Hepatocyte (in vitro differentiated cells): ENCODE results near the gene ZNF518A. TPM values are rescaled to one million over a fixed set of nuclear protein-coding genes. Genes with fewer than 3 reads are reported as not detected.

Source experiments
- DNase-seq: peaks from one replicate; pipeline ENCODE4 v3.0.0-alpha.2; 2016; ENCODE audit warnings: low spot score
- H2AFZ ChIP-seq: fragments of 200-600 bp; sonication (generic); 2 replicates; pipeline ENCODE4 v1.6.0; 2016; ENCODE audit warnings: antibody characterized with exemption, mild to moderate bottlenecking
- H3K27ac ChIP-seq: fragments of 200-600 bp; sonication (generic); 2 replicates; pipeline ENCODE4 v1.5.1; 2016; ENCODE audit warnings: mild to moderate bottlenecking
- H3K27me3 ChIP-seq: fragments of 200-600 bp; sonication (generic); 2 replicates; pipeline ENCODE4 v1.6.1; 2016
- H3K36me3 ChIP-seq: fragments of 200-600 bp; sonication (generic); replicated peaks from 2 replicates; pipeline ENCODE4 v1.5.1; 2016; ENCODE audit warnings: low read depth; ENCODE audit not compliant: insufficient read depth
- H3K4me1 ChIP-seq: fragments of 200-600 bp; sonication (generic); 2 replicates; pipeline ENCODE4 v1.5.1; 2016; ENCODE audit warnings: mild to moderate bottlenecking, moderate library complexity; ENCODE audit not compliant: insufficient read depth
- H3K4me2 ChIP-seq: fragments of 200-600 bp; sonication (generic); 2 replicates; pipeline ENCODE4 v1.6.0; 2016
- H3K4me3 ChIP-seq: fragments of 200-600 bp; sonication (generic); 2 replicates; pipeline ENCODE4 v1.5.1; 2016; ENCODE audit warnings: mild to moderate bottlenecking
- H3K79me2 ChIP-seq: fragments of 200-600 bp; sonication (generic); 2 replicates; pipeline ENCODE4 v1.6.0; 2017; ENCODE audit warnings: mild to moderate bottlenecking
- H3K9me2 ChIP-seq: fragments of 200-600 bp; sonication (generic); replicated peaks from 2 replicates; pipeline ENCODE4 v1.6.0; 2017; ENCODE audit warnings: mild to moderate bottlenecking; ENCODE audit not compliant: insufficient read depth
- H3K9me3 ChIP-seq: fragments of 200-600 bp; sonication (generic); 2 replicates; pipeline ENCODE4 v1.5.1; 2016; ENCODE audit warnings: low read depth, mild to moderate bottlenecking
- H4K20me1 ChIP-seq: fragments of 200-600 bp; sonication (generic); 2 replicates; pipeline ENCODE4 v1.6.0; 2016; ENCODE audit warnings: mild to moderate bottlenecking; ENCODE audit not compliant: insufficient read depth, poor library complexity, severe bottlenecking
- CTCF ChIP-seq: fragments of 200-600 bp; sonication (generic); IDR thresholded peaks from 2 replicates; pipeline ENCODE4 v1.5.1; 2016; ENCODE audit warnings: antibody characterized with exemption, mild to moderate bottlenecking; ENCODE audit not compliant: poor library complexity
- EZH2 ChIP-seq: fragments of 200-600 bp; sonication (generic); IDR thresholded peaks from 2 replicates; pipeline ENCODE4 v1.6.1; 2016; ENCODE audit warnings: antibody characterized with exemption, mild to moderate bottlenecking, borderline replicate concordance
- EZH2phosphoT487 ChIP-seq: fragments of 200-600 bp; sonication (generic); IDR thresholded peaks from one replicate; pipeline ENCODE4 v1.6.1; 2018; ENCODE audit warnings: antibody characterized with exemption, mild to moderate bottlenecking, low read depth, moderate library complexity; ENCODE audit not compliant: unreplicated experiment, severe bottlenecking
- WGBS: methylation state at CpG from one replicate; pipeline ENCODE4 v1.1.6; 2016; ENCODE audit warnings: low lambda C conversion rate; ENCODE audit errors: missing lambda C conversion rate; 5-methylcytosine and 5-hydroxymethylcytosine counted together
- polyA plus RNA-seq: library from polyadenylated mRNA; unstranded; fragments of >200 nt; fragmentation: Nextera tagmentation; extraction: Ambion mirVana; gene quantifications from 2 replicates; pipeline ENCODE4 v1.2.1, GENCODE V29; 2016
- total RNA-seq: library from RNA; depleted of rRNA; stranded (reverse); fragments of >200 nt; gene quantifications from 2 replicates; pipeline ENCODE4 v1.2.3, GENCODE V29; 2014

The ZNF518A gene
- total and polyA plus RNA-seq, 2 experiments from 2014 or later, result 16.2 to 26.0 TPM

DNA sequence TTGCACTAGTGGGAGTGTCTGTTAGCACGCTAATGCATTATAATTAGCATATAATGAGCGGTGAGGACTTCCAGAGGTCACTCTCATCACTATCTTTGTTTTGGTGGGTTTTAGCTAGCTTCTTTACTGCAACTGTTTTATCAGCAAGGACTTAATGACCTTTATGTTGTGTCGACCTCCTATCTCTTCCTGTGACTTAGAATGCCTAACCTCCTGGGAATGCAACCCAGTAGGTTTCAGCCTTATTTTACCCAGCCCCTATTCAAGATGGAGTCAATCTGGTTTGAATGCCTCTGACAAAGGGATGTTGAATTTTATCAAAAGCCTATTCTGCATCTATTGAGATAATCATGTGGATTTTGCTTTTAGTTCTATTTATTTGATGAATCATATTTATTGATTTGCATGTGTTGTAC, 22.5 kb upstream of the ZNF518A start:
- Histone ChIP-seq H3K27ac (no peak overlapping the region), H3K79me2 (no peaks in the 10 kb centered on the region), H3K4me2 (no peak overlapping the region), H3K27me3 (no peaks in the 10 kb centered on the region), H3K4me3 (no peak overlapping the region), H3K9me2 (no peaks in the 10 kb centered on the region), H4K20me1 (no peaks in the 10 kb centered on the region), H3K36me3 (no peaks in the 10 kb centered on the region), H2AFZ (no peak overlapping the region), H3K4me1 (no peaks in the 10 kb centered on the region), H3K9me3 (no peaks in the 10 kb centered on the region)
- no peak for DNase-seq
- WGBS, result 42% methylated on average over 3 of the region's 3 CpGs
- TF ChIP-seq EZH2phosphoT487 (no peak), EZH2 (no peak), CTCF (no peak)

GRCh38 chr10:96112531-96112930, 17.6 kb upstream of the ZNF518A start:
- no peak for DNase-seq
- H3K4me1 ChIP-seq, result no peaks in the 10 kb centered on the region
- no peaks in the 10 kb centered on the region for H3K27me3 ChIP-seq
- H3K4me3 ChIP-seq, result no peak overlapping the region
- H2AFZ ChIP-seq, result no peak overlapping the region
- H3K9me2 ChIP-seq, result no peaks in the 10 kb centered on the region
- H3K36me3 ChIP-seq, result no peaks in the 10 kb centered on the region
- no peaks in the 10 kb centered on the region for H3K9me3 ChIP-seq
- TF ChIP-seq CTCF, result no peak
- TF ChIP-seq EZH2phosphoT487, result no peak
- no peaks in the 10 kb centered on the region for H4K20me1 ChIP-seq
- H3K4me2 ChIP-seq, result no peak overlapping the region
- no peaks in the 10 kb centered on the region for H3K79me2 ChIP-seq
- 88% methylated on average over 7 of the region's 7 CpGs for WGBS
- no peak overlapping the region for H3K27ac ChIP-seq

DNA sequence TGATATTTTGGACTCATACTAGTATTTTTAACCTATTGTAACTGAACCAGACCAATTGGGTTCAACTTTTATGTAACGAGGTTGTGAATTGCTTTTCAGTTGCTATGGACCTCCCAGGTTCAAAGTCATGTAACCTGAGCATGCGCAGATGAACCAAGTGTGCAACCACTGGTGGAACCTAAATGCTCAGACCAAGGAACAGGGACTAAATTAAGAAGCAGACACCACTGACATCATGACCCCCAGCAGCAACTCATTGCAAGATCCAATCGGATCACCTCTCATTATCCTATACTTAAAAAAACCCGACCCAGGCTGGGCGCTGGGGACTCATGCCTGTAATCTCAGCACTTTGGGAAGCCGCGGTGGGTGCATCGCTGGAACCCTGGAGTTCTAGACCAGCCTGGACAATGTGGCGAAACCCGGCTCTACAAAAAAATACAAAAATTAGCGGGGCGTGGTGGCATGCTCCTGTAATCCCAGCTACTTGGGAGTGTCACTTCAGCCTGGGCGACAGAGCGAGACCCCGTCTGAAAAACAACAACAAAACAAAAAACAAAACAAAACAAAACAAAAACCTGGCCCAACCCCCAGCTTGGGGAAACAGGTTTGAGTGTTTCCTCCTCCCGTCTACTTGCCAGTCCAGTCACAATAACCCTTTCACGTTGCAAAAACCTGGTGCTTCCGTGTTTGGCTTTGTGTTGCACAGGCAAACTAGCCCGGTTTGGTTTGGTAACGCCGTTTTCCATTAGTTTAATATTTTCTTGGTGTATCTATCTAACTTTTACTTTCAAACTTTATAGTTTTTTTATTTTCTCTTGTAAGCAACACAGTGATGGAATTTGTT, 11.3 kb upstream of the ZNF518A start:
- no peak overlapping the region for H3K27ac ChIP-seq
- 94% methylated on average over 21 of the region's 21 CpGs for WGBS
- TF ChIP-seq CTCF, result no peak
- no peak for TF ChIP-seq EZH2
- TF ChIP-seq EZH2phosphoT487, result no peak
- no peaks in the 10 kb centered on the region for H3K9me2 ChIP-seq
- no peak overlapping the region for H2AFZ ChIP-seq
- H3K27me3 ChIP-seq, result no peaks in the 10 kb centered on the region
- H3K9me3 ChIP-seq, result no peaks in the 10 kb centered on the region
- no peaks in the 10 kb centered on the region for H4K20me1 ChIP-seq
- H3K36me3 ChIP-seq, result no peaks in the 10 kb centered on the region
- no peak overlapping the region for H3K4me2 ChIP-seq
- DNase-seq, result no peak
- H3K4me1 ChIP-seq, result no peaks in the 10 kb centered on the region
- H3K4me3 ChIP-seq, result no peak overlapping the region
- H3K79me2 ChIP-seq, result no peaks in the 10 kb centered on the region
